T-cell (primary cell): ENCODE measurements around the gene AGRP. TPM values are rescaled to one million over a fixed set of nuclear protein-coding genes. Genes with fewer than 3 reads are reported as not detected.

Experiments used
- ATAC-seq, 4 experiments: fragments of 200-7000 bp in 3 of 4; fragments of 150-1000 bp in 1 of 4; cut with Tn5 transposase; replicated peaks in 1 of 4; 1 replicate in 3 of 4; 2 replicates in 1 of 4; pipeline ENCODE4 v1.10.0; 2021; ENCODE audit warnings: moderate library complexity in 3 of 4, mild to moderate bottlenecking in 2 of 4, moderate number of reproducible peaks in 1 of 4
- CTCF ChIA-PET, 2 donors: fragments of 300-600 bp; sonication (Branson Sonifier 250); formaldehyde crosslinking; loops; one replicate each; lab custom pipeline; 2022; ENCODE audit warnings: antibody characterized with exemption in 2 of 2; lab: Charles Lee
- POLR2A ChIA-PET, 2 donors: fragments of 300-600 bp; sonication (Branson Sonifier 250); formaldehyde crosslinking; loops; one replicate each; lab custom pipeline; 2022; ENCODE audit warnings: antibody characterized with exemption in 2 of 2; lab: Charles Lee
- DNase-seq, 35 experiments: peaks; one replicate each; pipeline versions ENCODE4 v3.0.0 to v3.0.0-alpha.2; 2013 to 2023
- H3K27ac ChIP-seq: one replicate; pipeline ENCODE4 v1.5.1; 2013; ENCODE audit warnings: low read length
- H3K27me3 ChIP-seq, 2 experiments: replicated peaks in 1 of 2; 1 replicate in 1 of 2; 2 replicates in 1 of 2; pipeline versions ENCODE4 v1.6.1 to v1.7.0; 2013; ENCODE audit warnings: low read length in 1 of 2, mixed read lengths in 1 of 2; ENCODE audit not compliant: control insufficient read depth in 2 of 2, insufficient read depth in 2 of 2; ENCODE audit errors: extremely low read depth in 1 of 2
- H3K36me3 ChIP-seq, 2 donors: 1 replicate in 1 of 2; 2 replicates in 1 of 2; pipeline versions ENCODE4 v1.6.1 to v1.7.0; 2013; ENCODE audit warnings: low read length in 1 of 2; ENCODE audit not compliant: control insufficient read depth in 2 of 2, insufficient read depth in 1 of 2; ENCODE audit errors: extremely low read depth in 1 of 2
- H3K4me1 ChIP-seq, 2 experiments: 1 replicate in 1 of 2; 2 replicates in 1 of 2; pipeline versions ENCODE4 v1.6.1 to v1.7.0; 2013; ENCODE audit warnings: low read length in 2 of 2, mixed read lengths in 1 of 2; ENCODE audit not compliant: insufficient read depth in 2 of 2, control insufficient read depth in 1 of 2; ENCODE audit errors: extremely low read depth in 1 of 2
- H3K4me3 ChIP-seq, 2 donors: 1 replicate in 1 of 2; 2 replicates in 1 of 2; pipeline versions ENCODE4 v1.5.1 to v1.7.0; 2013; ENCODE audit warnings: mild to moderate bottlenecking in 2 of 2, low read length in 1 of 2, moderate library complexity in 1 of 2; ENCODE audit not compliant: control insufficient read depth in 1 of 2; ENCODE audit errors: extremely low read depth in 1 of 2
- H3K9me3 ChIP-seq: 2 replicates; pipeline ENCODE4 v1.7.0; 2013
- H3K27ac Mint-ChIP-seq, 2 donors: one replicate each; pipeline ENCODE4 v1.8.0; 2020 to 2021; ENCODE audit warnings: mild to moderate bottlenecking in 2 of 2, mixed read lengths in 2 of 2
- H3K27me3 Mint-ChIP-seq, 2 donors: one replicate each; pipeline ENCODE4 v1.8.0; 2021 to 2022; ENCODE audit warnings: mixed read lengths in 2 of 2
- H3K36me3 Mint-ChIP-seq: one replicate; pipeline ENCODE4 v1.8.0; 2021; ENCODE audit warnings: mixed read lengths
- H3K4me1 Mint-ChIP-seq, 3 donors: one replicate each; pipeline ENCODE4 v1.8.0; 2020 to 2022; ENCODE audit warnings: mixed read lengths in 3 of 3, mild to moderate bottlenecking in 1 of 3
- H3K4me3 Mint-ChIP-seq, 3 donors: one replicate each; pipeline ENCODE4 v1.8.0; 2020 to 2022; ENCODE audit warnings: mild to moderate bottlenecking in 3 of 3, mixed read lengths in 3 of 3, moderate library complexity in 3 of 3
- H3K9me3 Mint-ChIP-seq, 3 donors: one replicate each; pipeline ENCODE4 v1.8.0; 2020 to 2022; ENCODE audit warnings: mixed read lengths in 3 of 3
- WGBS: methylation state at CpG from one replicate; pipeline ENCODE4 v1.1.5; 2013; ENCODE audit warnings: missing lambda C conversion rate; ENCODE audit not compliant: insufficient coverage; 5-methylcytosine and 5-hydroxymethylcytosine counted together
- total RNA-seq, 35 experiments: library from RNA in 6 of 35; stranded (reverse) in 6 of 35; fragments of 120-200 nt in 1 of 35; gene quantifications; one replicate each; pipeline versions ENCODE4 v1.2.1 to v1.2.4 and lab custom pipeline; 2013 to 2026

The AGRP gene
- total RNA-seq, 5 donors from 2014 or later (not counting 1 experiment from before 2014, with no cell fraction given) = not detected

GRCh38 chr16:67463059-67463458 lies 20.3 kb downstream of the AGRP start:
- Mint-ChIP-seq H3K27me3 (no peaks in the 10 kb centered on the region), H3K36me3 (peaks cover 12% of the 10 kb centered on the region), H3K27ac (no peak overlapping the region), H3K4me1 (peaks cover 30 to 54% (median 48%) of the 10 kb centered on the region in 3 donors), H3K9me3 (no peaks in the 10 kb centered on the region), H3K4me3 (no peak overlapping the region)
- ChIA-PET CTCF (interaction anchor here in 1 of 2 donors (0.6 kb wide), 1 partner anchor 183 kb away, joined by 5 read pairs; no protein-coding TSS in a partner anchor), POLR2A (no interaction called here)
- 100% methylated on average over 2 of the region's 5 CpGs for WGBS
- Histone ChIP-seq H3K36me3 (peaks cover 3 to 30% of the 10 kb centered on the region in 2 donors), H3K4me1 (peaks cover 0 to 50% of the 10 kb centered on the region in 2 experiments), H3K4me3 (no peak overlapping the region), H3K27ac (no peak overlapping the region), H3K9me3 (no peaks in the 10 kb centered on the region), H3K27me3 (no peaks in the 10 kb centered on the region)
- ATAC-seq (no peak), DNase-seq (no peak)

DNA sequence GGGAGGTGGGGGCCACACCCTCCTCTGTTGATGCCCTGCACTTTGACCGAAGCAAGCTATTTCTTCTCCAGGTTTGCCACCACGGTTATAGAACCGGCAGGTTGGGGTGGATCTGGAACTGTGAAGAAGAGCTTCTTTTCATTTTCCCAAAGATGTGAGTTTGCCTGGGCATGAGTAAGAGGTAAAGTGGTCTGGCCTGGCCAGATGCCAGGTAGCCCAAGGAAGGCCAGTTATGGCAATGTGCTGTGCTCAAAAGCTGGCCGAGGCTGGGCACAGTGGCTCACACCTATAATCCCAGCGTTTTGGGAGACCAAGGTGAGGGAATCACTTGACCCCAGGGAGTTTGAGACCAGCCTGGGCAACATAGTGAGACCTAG lies 21.1 kb downstream of the AGRP start:
- H3K4me3 Mint-ChIP-seq = no peak overlapping the region
- ChIA-PET POLR2A (interaction anchor here in 1 of 2 donors (0.5 to 0.6 kb wide), 2 partner anchors 12 to 582 kb away, joined by 3 to 4 read pairs; no protein-coding TSS in a partner anchor), CTCF (interaction anchor here (0.5 to 0.7 kb wide), 3 partner anchors 14 to 1662 kb away, joined by 3 to 7 read pairs (median 3); no protein-coding TSS in a partner anchor)
- 100% methylated on average over 3 of the region's 5 CpGs for WGBS
- H3K27ac ChIP-seq = no peak overlapping the region
- no peak overlapping the region for H3K4me3 ChIP-seq
- peaks cover 12% of the 10 kb centered on the region for H3K36me3 Mint-ChIP-seq
- H3K4me1 ChIP-seq = peaks cover 0 to 54% of the 10 kb centered on the region in 2 experiments
- DNase-seq (no peak), ATAC-seq (no peak)
- no peaks in the 10 kb centered on the region for H3K9me3 ChIP-seq
- no peaks in the 10 kb centered on the region for H3K27me3 ChIP-seq
- peaks cover 25 to 48% (median 43%) of the 10 kb centered on the region in 3 donors for H3K4me1 Mint-ChIP-seq
- no peaks in the 10 kb centered on the region for H3K9me3 Mint-ChIP-seq
- no peaks in the 10 kb centered on the region for H3K27me3 Mint-ChIP-seq
- H3K36me3 ChIP-seq = peaks cover 3 to 30% of the 10 kb centered on the region in 2 donors
- H3K27ac Mint-ChIP-seq = no peak overlapping the region

GRCh38 chr16:67461600-67462278 lies 21.6 kb downstream of the AGRP start:
- H3K27me3 ChIP-seq = no peaks in the 10 kb centered on the region
- no peak overlapping the region for H3K27ac ChIP-seq
- Mint-ChIP-seq H3K36me3 (peaks cover 12% of the 10 kb centered on the region), H3K4me1 (peaks cover 25 to 48% (median 45%) of the 10 kb centered on the region in 3 donors), H3K27me3 (no peaks in the 10 kb centered on the region), H3K9me3 (no peaks in the 10 kb centered on the region), H3K27ac (no peak overlapping the region), H3K4me3 (no peak overlapping the region)
- H3K36me3 ChIP-seq = peaks cover 3 to 30% of the 10 kb centered on the region in 2 donors
- DNase-seq = no peak
- H3K4me3 ChIP-seq = no peak overlapping the region
- WGBS = 81% methylated on average over 8 of the region's 8 CpGs
- ChIA-PET CTCF (no interaction called here), POLR2A (no interaction called here)
- no peak for ATAC-seq
- H3K4me1 ChIP-seq = peaks cover 0 to 57% of the 10 kb centered on the region in 2 experiments
- H3K9me3 ChIP-seq = no peaks in the 10 kb centered on the region

DNA sequence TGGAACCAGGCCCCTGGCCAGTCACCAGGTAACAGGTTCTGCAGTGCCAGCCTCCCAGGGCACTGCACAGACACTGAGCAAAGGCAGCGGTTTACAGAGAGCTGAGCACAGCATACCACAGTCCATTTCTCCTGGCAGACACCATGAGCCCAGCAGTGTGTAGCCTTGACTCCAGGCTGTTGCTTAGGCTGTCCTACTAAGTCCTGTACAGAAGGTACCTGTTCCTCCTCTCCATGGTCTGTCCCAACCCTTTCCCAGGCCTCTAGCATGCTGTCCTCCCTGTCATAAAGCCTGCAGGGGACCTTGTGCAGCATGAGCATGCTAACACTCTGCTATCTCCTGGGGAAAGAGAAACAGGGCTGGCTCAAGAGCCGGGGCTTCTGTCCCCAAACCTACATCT lies 22.4 kb downstream of the AGRP start:
- WGBS = 100% methylated on average over 1 of the region's 2 CpGs

GRCh38 chr16:67460168-67460567 lies 23.2 kb downstream of the AGRP start:
- Mint-ChIP-seq H3K27me3 (no peaks in the 10 kb centered on the region), H3K4me3 (no peak overlapping the region), H3K9me3 (no peaks in the 10 kb centered on the region), H3K36me3 (peaks cover 12% of the 10 kb centered on the region), H3K27ac (no peak overlapping the region), H3K4me1 (peaks cover 15 to 47% (median 38%) of the 10 kb centered on the region in 3 donors)
- H3K27ac ChIP-seq = no peak overlapping the region
- peaks cover 3 to 30% of the 10 kb centered on the region in 2 donors for H3K36me3 ChIP-seq
- peaks cover 0 to 54% of the 10 kb centered on the region in 2 experiments for H3K4me1 ChIP-seq
- WGBS = 90% methylated on average over 2 of the region's 5 CpGs
- no peak overlapping the region for H3K4me3 ChIP-seq
- CTCF ChIA-PET = interaction anchor here in 1 of 2 donors (0.6 kb wide), 1 partner anchor 59 kb away, joined by 4 read pairs; no protein-coding TSS in a partner anchor
- H3K27me3 ChIP-seq = no peaks in the 10 kb centered on the region
- H3K9me3 ChIP-seq = no peaks in the 10 kb centered on the region
- DNase-seq (no peak), ATAC-seq (no peak)
- POLR2A ChIA-PET = no interaction called here

More for the DNA sequence above, 22.4 kb downstream of the AGRP start:
- Mint-ChIP-seq H3K4me1 (peaks cover 23 to 50% (median 46%) of the 10 kb centered on the region in 3 donors), H3K27me3 (no peaks in the 10 kb centered on the region), H3K27ac (no peak overlapping the region), H3K4me3 (no peak overlapping the region), H3K36me3 (peaks cover 12% of the 10 kb centered on the region), H3K9me3 (no peaks in the 10 kb centered on the region)
- DNase-seq (no peak), ATAC-seq (no peak)
- Histone ChIP-seq H3K9me3 (no peaks in the 10 kb centered on the region), H3K4me1 (peaks cover 0 to 62% of the 10 kb centered on the region in 2 experiments), H3K4me3 (no peak overlapping the region), H3K27ac (no peak overlapping the region), H3K36me3 (peaks cover 3 to 30% of the 10 kb centered on the region in 2 donors), H3K27me3 (no peaks in the 10 kb centered on the region)
- POLR2A ChIA-PET = no interaction called here
- CTCF ChIA-PET = no interaction called here

DNA sequence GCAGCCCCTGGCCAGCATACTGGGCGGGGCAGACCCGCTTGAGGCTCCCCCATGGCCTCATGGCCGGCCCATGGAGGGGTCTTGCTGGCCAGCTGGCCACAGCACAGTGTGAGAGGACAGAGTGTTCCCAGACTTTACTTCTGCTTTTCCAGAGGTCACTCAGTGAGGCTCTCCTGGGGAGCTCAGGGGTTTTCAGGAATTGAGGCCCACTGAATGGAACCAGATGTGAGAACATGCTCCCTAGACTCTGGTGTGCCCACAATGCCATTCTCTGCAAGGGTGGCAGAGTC lies 23.5 kb downstream of the AGRP start:
- Mint-ChIP-seq H3K4me3 (no peak overlapping the region), H3K9me3 (no peaks in the 10 kb centered on the region), H3K36me3 (peaks cover 12% of the 10 kb centered on the region), H3K4me1 (peaks cover 14 to 51% (median 39%) of the 10 kb centered on the region in 3 donors), H3K27me3 (no peaks in the 10 kb centered on the region), H3K27ac (no peak overlapping the region)
- no peak for DNase-seq
- no peak overlapping the region for H3K27ac ChIP-seq
- ChIA-PET POLR2A (no interaction called here), CTCF (no interaction called here)
- 84% methylated on average over 3 of the region's 3 CpGs for WGBS
- peaks cover 3 to 30% of the 10 kb centered on the region in 2 donors for H3K36me3 ChIP-seq
- H3K4me1 ChIP-seq = peaks cover 0 to 51% of the 10 kb centered on the region in 2 experiments
- no peaks in the 10 kb centered on the region for H3K27me3 ChIP-seq
- H3K4me3 ChIP-seq = no peak overlapping the region
- no peak for ATAC-seq
- no peaks in the 10 kb centered on the region for H3K9me3 ChIP-seq
